CD4-positive, alpha-beta memory T cell (primary cell): ENCODE results near the gene MRGPRF. TPM values are rescaled to one million over a fixed set of nuclear protein-coding genes. Genes with fewer than 3 reads are reported as not detected.
"Not testable (repeated sequence)": the region's sequence is repeated elsewhere in the genome, so short reads cannot be mapped to it uniquely, and the experiment has no call there.

Experiments
- CTCF ChIA-PET: fragments of 350-600 bp; sonication (Branson Sonifier 250); formaldehyde crosslinking; loops from one replicate; lab custom pipeline; 2021; ENCODE audit warnings: inconsistent platforms; ENCODE audit not compliant: partially characterized antibody; lab: Charles Lee
- POLR2A ChIA-PET: fragments of 350-600 bp; sonication (Branson Sonifier 250); formaldehyde crosslinking; loops from one replicate; lab custom pipeline; 2021; ENCODE audit not compliant: partially characterized antibody; lab: Charles Lee
- DNase-seq, 5 donors: peaks; one replicate each; pipeline versions ENCODE4 v3.0.0 to v3.0.0-alpha.2; 2020 to 2022; ENCODE audit warnings: mixed read lengths in 1 of 5
- H3K27ac ChIP-seq: one replicate; pipeline ENCODE4 v1.7.0; 2013; ENCODE audit warnings: low read depth, low read length
- H3K27me3 ChIP-seq: 2 replicates; pipeline ENCODE4 v1.7.0; 2013; ENCODE audit warnings: mild to moderate bottlenecking, low read length, moderate library complexity; ENCODE audit not compliant: insufficient read depth
- H3K36me3 ChIP-seq: 2 replicates; pipeline ENCODE4 v1.7.0; 2013; ENCODE audit warnings: mild to moderate bottlenecking, low read length, moderate library complexity; ENCODE audit not compliant: insufficient read depth
- H3K4me1 ChIP-seq: 2 replicates; pipeline ENCODE4 v1.7.0; 2013; ENCODE audit warnings: mild to moderate bottlenecking, low read length, moderate library complexity; ENCODE audit not compliant: insufficient read depth
- H3K4me3 ChIP-seq, 2 donors: one replicate each; pipeline ENCODE4 v1.7.0; 2013; ENCODE audit warnings: low read length in 2 of 2, mild to moderate bottlenecking in 1 of 2
- H3K9me3 ChIP-seq, 2 donors: one replicate each; pipeline ENCODE4 v1.7.0; 2013; ENCODE audit warnings: low read length in 2 of 2, control low read depth in 1 of 2; ENCODE audit not compliant: control insufficient read depth in 1 of 2
- H3K27ac Mint-ChIP-seq, 7 donors: one replicate each; pipeline ENCODE4 v1.8.0; 2020 to 2021; ENCODE audit warnings: mixed read lengths in 7 of 7, mild to moderate bottlenecking in 6 of 7, inconsistent platforms in 3 of 7, moderate library complexity in 3 of 7
- H3K27me3 Mint-ChIP-seq, 2 donors: one replicate each; pipeline ENCODE4 v1.8.0; 2020 to 2021; ENCODE audit warnings: mixed read lengths in 2 of 2
- H3K36me3 Mint-ChIP-seq, 2 donors: one replicate each; pipeline ENCODE4 v1.8.0; 2020 to 2021; ENCODE audit warnings: mixed read lengths in 2 of 2, inconsistent platforms in 1 of 2, mild to moderate bottlenecking in 1 of 2
- H3K4me1 Mint-ChIP-seq, 4 donors: one replicate each; pipeline ENCODE4 v1.8.0; 2020 to 2021; ENCODE audit warnings: mixed read lengths in 4 of 4, mild to moderate bottlenecking in 1 of 4
- H3K4me3 Mint-ChIP-seq, 8 donors: one replicate each; pipeline ENCODE4 v1.8.0; 2020 to 2021; ENCODE audit warnings: mixed read lengths in 8 of 8, mild to moderate bottlenecking in 7 of 8, moderate library complexity in 6 of 8, inconsistent platforms in 3 of 8
- H3K9me3 Mint-ChIP-seq, 8 donors: one replicate each; pipeline ENCODE4 v1.8.0; 2020 to 2021; ENCODE audit warnings: mixed read lengths in 8 of 8, mild to moderate bottlenecking in 5 of 8, inconsistent platforms in 3 of 8, moderate library complexity in 1 of 8
- intact Hi-C: fragments of 100-400 bp; cut with micrococcal nuclease; formaldehyde crosslinking; loops from one replicate; pipeline ENCODE4 v1.15.1; 2023
- polyA plus RNA-seq, 2 donors: library from polyadenylated mRNA; unstranded; fragments of 300-500 nt; fragmentation: Illumina TruSeq; gene quantifications; one replicate each; pipeline ENCODE4 v1.2.3, GENCODE V29; 2021
- total RNA-seq, 2 experiments: library from RNA; stranded (reverse); gene quantifications; one replicate each; pipeline ENCODE4 v1.2.3, GENCODE V29; 2021

MRGPRF gene
- total and polyA plus RNA-seq, 4 experiments from 2014 or later: not detected

DNA sequence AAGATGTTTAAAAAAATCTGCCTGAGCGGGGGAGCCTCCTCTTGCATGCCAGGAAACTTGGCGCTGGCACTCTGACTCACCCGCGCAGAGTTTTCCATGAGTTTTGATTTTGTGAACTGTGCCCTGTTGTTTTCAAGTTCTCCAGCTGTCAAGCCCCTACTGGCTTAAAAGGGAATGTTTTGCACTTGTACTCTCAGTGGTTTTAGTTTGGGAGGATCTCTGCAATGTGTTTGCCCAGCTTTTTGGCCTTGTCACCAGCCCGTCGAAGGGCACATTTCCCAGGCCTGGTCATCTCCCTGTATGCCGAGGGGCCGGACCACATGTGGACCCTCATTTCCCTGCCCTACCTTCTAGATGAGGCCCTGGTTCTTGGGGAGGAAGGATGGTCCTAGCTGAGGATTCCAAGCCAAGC, 12.2 kb downstream of the MRGPRF start:
- H3K27ac ChIP-seq: no peak overlapping the region
- H3K4me1 ChIP-seq: no peaks in the 10 kb centered on the region
- DNase-seq: no peak
- Mint-ChIP-seq H3K9me3 (no peaks in the 10 kb centered on the region), H3K36me3 (no peaks in the 10 kb centered on the region), H3K27ac (no peak overlapping the region), H3K4me3 (no peak overlapping the region), H3K4me1 (peaks cover 0 to 4% (median under 1%) of the 10 kb centered on the region in 4 donors), H3K27me3 (peaks cover 2 to 3% of the 10 kb centered on the region in 2 donors)
- ChIA-PET POLR2A (no interaction called here), CTCF (no interaction called here)
- no peaks in the 10 kb centered on the region for H3K27me3 ChIP-seq
- intact Hi-C loops: no loop called here
- no peaks in the 10 kb centered on the region for H3K9me3 ChIP-seq
- no peaks in the 10 kb centered on the region for H3K36me3 ChIP-seq
- no peak overlapping the region for H3K4me3 ChIP-seq

DNA sequence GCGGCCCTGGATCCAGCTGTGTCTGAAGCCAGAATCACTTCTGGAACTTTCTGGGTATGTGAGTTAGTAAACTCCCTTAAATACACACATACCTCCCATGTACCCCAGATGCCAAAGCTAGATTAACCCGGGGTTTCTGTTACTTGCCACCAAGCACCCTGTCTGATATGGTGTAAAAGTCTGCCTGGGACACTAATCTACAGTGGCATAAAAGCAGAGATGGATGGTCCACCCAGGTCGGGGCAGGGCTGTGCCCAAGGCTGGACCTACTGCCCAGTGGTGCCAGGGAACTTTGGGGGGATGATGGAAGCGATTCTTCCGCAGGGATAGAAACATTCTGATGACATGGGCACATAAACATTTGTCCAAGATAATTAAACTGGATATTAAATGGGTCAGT, 12.7 kb downstream of the MRGPRF start:
- POLR2A ChIA-PET: no interaction called here
- no peaks in the 10 kb centered on the region for H3K4me1 ChIP-seq
- no peak for DNase-seq
- CTCF ChIA-PET: no interaction called here
- no peak overlapping the region for H3K27ac ChIP-seq
- peaks cover 1 to 3% of the 10 kb centered on the region in 2 donors for H3K27me3 Mint-ChIP-seq
- H3K9me3 Mint-ChIP-seq: no peaks in the 10 kb centered on the region
- H3K4me3 Mint-ChIP-seq: no peak overlapping the region
- peaks cover 0 to 4% (median under 1%) of the 10 kb centered on the region in 4 donors for H3K4me1 Mint-ChIP-seq
- H3K9me3 ChIP-seq: no peaks in the 10 kb centered on the region
- no peaks in the 10 kb centered on the region for H3K27me3 ChIP-seq
- no peaks in the 10 kb centered on the region for H3K36me3 Mint-ChIP-seq
- no peaks in the 10 kb centered on the region for H3K36me3 ChIP-seq
- H3K4me3 ChIP-seq: no peak overlapping the region
- no peak overlapping the region for H3K27ac Mint-ChIP-seq
- intact Hi-C loops: no loop called here

DNA sequence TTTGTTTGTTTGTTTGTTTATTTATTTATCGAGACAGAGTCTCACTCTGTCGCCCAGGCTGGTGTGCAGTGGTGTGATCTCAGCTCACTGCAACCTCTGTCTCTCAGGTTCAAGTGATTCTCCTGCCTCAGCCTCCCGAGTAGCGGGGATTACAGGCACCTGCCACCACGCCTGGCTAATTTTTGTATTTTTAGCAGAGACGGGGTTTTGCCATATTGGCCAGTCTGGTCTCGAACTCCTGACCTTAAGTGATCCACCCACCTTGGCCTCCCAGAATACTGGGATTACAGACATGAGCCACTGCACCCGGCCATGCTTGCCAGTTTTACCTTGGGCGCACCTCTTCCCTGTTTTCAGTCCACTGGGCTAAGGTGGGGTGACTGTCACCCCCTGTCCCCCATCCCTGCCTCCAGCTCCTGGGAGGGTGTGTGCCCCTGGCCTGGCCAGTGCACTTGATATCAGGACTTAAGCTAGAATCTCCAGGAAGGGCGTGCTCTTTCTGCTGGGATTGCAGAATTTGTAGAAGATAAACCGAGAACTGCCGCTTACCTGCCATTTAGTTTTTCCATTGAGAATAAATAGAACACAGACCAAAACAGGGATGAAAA, 13.2 kb downstream of the MRGPRF start:
- H3K27me3 Mint-ChIP-seq, CTCF ChIA-PET, H3K27me3 ChIP-seq, DNase-seq, H3K36me3 ChIP-seq, H3K9me3 ChIP-seq, POLR2A ChIA-PET, H3K4me3 ChIP-seq, H3K4me3 Mint-ChIP-seq, H3K27ac ChIP-seq, H3K36me3 Mint-ChIP-seq, H3K4me1 Mint-ChIP-seq, H3K4me1 ChIP-seq, H3K9me3 Mint-ChIP-seq, intact Hi-C loops: not testable (repeated sequence)
- H3K27ac Mint-ChIP-seq: peak overlapping the region in 1 of 7 donors; percentile 17

DNA sequence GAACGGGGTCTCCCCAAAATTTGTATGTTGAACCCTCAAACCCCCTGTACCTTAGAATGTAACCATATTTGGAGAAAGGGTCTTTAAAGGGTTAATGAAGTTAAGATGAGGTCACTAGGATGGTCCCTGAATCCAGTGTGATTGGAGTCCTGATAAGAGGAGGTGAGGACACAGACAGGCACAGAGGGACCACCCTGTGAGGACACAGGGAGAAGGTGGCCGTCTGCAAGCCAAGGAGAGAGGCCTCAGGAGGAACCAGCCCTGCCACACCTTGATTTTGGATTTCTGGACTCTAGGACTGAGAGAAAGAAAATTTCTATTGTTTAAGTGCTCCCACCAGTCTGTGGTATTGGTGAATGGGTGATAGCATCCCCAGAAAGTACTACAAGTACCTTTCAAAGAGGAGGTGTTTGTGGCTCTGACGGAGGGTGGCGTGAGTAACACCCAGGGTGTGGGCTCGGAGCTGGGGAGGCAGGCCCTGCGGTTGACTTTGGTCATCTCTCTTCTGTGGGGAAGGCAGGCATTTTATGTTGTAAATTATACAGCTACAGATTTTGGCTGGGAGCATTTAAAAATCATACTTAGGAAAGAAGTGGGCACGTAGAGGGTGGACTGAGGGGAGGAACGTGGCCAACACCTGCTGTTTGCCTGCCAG, 13.8 kb downstream of the MRGPRF start:
- Mint-ChIP-seq H3K36me3 (no peaks in the 10 kb centered on the region), H3K4me1 (peaks cover 0 to 4% (median under 1%) of the 10 kb centered on the region in 4 donors), H3K9me3 (no peaks in the 10 kb centered on the region), H3K27me3 (peaks cover 3 to 5% of the 10 kb centered on the region in 2 donors), H3K27ac (peak overlapping the region in 2 of 7 donors; percentile 17 to 81), H3K4me3 (no peak overlapping the region)
- Histone ChIP-seq H3K9me3 (no peaks in the 10 kb centered on the region), H3K36me3 (no peaks in the 10 kb centered on the region), H3K27ac (no peak overlapping the region), H3K4me3 (no peak overlapping the region), H3K27me3 (no peaks in the 10 kb centered on the region), H3K4me1 (no peaks in the 10 kb centered on the region)
- ChIA-PET CTCF (no interaction called here), POLR2A (no interaction called here)
- DNase-seq: no peak
- intact Hi-C loops: no loop called here

DNA sequence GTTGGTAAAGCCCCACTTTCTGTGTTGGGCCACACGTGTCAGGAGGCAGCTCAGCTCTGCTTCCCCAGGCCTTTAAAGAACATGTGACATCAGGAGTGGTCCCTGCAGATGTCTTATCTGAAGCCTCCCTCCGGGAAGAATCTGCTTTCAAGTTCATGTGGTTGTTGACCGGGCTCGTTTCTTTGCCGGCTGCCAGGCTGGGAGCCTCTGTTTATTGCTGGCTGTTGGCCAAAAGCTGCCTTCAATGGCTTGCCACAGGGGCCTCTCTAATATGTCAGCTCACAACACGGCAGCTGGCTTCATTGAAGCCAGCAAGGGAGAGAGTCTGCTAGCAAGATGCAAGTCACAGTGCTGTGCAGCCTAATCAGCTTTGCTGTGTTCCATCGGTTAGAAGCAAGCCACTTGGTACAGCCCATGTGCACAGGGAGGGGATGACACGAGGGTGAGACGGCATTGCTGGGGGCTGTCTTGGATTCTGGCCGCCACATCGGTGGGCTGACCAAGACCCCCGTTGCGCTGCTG, 14.6 kb downstream of the MRGPRF start:
- H3K4me3 ChIP-seq: no peak overlapping the region
- ChIA-PET CTCF (no interaction called here), POLR2A (no interaction called here)
- H3K36me3 Mint-ChIP-seq: no peaks in the 10 kb centered on the region
- H3K27me3 Mint-ChIP-seq: peaks cover 6 to 8% of the 10 kb centered on the region in 2 donors
- no peaks in the 10 kb centered on the region for H3K9me3 Mint-ChIP-seq
- no peaks in the 10 kb centered on the region for H3K36me3 ChIP-seq
- intact Hi-C loops: no loop called here
- no peaks in the 10 kb centered on the region for H3K4me1 ChIP-seq
- H3K4me1 Mint-ChIP-seq: peaks cover 0 to 4% (median 1%) of the 10 kb centered on the region in 4 donors
- H3K27ac Mint-ChIP-seq: no peak overlapping the region
- no peak overlapping the region for H3K4me3 Mint-ChIP-seq
- H3K27ac ChIP-seq: no peak overlapping the region
- H3K9me3 ChIP-seq: no peaks in the 10 kb centered on the region
- H3K27me3 ChIP-seq: no peaks in the 10 kb centered on the region
- DNase-seq: no peak

GRCh38 chr11:68997995-68998348, 15.1 kb downstream of the MRGPRF start:
- peaks cover 8 to 10% of the 10 kb centered on the region in 2 donors for H3K27me3 Mint-ChIP-seq
- no peaks in the 10 kb centered on the region for H3K36me3 Mint-ChIP-seq
- no peaks in the 10 kb centered on the region for H3K27me3 ChIP-seq
- H3K27ac Mint-ChIP-seq: peak overlapping the region in 1 of 7 donors; percentile 75
- no peak for DNase-seq
- H3K9me3 ChIP-seq: no peaks in the 10 kb centered on the region
- no peaks in the 10 kb centered on the region for H3K36me3 ChIP-seq
- POLR2A ChIA-PET: no interaction called here
- no peak overlapping the region for H3K4me3 Mint-ChIP-seq
- H3K9me3 Mint-ChIP-seq: no peaks in the 10 kb centered on the region
- no peak overlapping the region for H3K4me3 ChIP-seq
- intact Hi-C loops: no loop called here
- H3K4me1 ChIP-seq: no peaks in the 10 kb centered on the region
- peaks cover 0 to 4% (median 1%) of the 10 kb centered on the region in 4 donors for H3K4me1 Mint-ChIP-seq
- no peak overlapping the region for H3K27ac ChIP-seq
- CTCF ChIA-PET: no interaction called here

DNA sequence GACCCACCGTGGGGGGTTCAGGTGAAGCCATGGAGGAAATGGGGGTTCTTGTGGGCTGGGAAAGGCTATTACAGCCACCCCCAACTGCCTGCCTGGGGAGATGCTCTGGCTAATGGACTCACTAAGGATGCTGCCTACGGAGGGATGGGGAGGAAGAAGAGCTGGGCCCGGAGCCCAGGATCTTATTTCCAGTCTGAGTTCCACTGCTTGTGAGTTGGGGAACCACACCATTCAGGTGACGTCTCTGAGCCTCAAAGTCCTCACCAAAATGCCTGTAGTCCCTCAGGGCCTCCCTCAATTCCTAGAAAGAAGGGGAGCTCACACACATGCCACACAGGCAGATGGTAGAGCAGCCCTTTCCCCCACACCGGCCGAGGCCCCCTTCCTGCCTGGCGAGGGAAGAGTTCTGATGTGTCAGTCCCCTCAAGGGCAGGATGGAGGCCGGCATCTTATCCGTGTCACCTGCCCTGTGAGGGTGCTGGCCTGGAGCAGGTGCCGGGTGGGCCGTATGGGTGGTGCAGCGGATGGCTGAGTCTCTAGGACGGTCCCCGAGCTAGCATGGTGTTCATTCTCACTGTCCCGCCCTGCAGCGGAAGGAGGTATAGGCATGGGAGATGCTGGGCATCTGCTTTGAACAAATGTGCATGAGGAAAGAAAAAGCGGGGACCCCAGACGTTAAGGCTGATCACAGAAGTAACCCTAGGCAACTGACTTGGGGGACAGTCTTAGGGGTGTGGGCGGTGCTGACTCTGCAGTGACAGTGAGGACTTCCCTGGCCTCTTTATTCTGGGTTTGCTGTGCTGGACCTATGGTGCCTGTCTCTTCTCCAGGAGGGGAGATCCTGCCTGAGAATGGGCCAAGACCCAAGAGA, 15.7 kb downstream of the MRGPRF start:
- no peaks in the 10 kb centered on the region for H3K9me3 ChIP-seq
- ChIA-PET CTCF (no interaction called here), POLR2A (no interaction called here)
- no peak for DNase-seq
- no peak overlapping the region for H3K27ac ChIP-seq
- Mint-ChIP-seq H3K36me3 (no peaks in the 10 kb centered on the region), H3K27me3 (peaks cover 11 to 12% of the 10 kb centered on the region in 2 donors), H3K27ac (no peak overlapping the region), H3K9me3 (no peaks in the 10 kb centered on the region), H3K4me1 (peaks cover 0 to 4% (median 1%) of the 10 kb centered on the region in 4 donors), H3K4me3 (no peak overlapping the region)
- no peaks in the 10 kb centered on the region for H3K27me3 ChIP-seq
- intact Hi-C loops: no loop called here
- H3K4me3 ChIP-seq: no peak overlapping the region
- H3K36me3 ChIP-seq: no peaks in the 10 kb centered on the region
- no peaks in the 10 kb centered on the region for H3K4me1 ChIP-seq
